Endodermal cell (in vitro differentiated cells): ENCODE results near the gene BUB1B. TPM values are rescaled to one million over a fixed set of nuclear protein-coding genes. Genes with fewer than 3 reads are reported as not detected.
"Not testable (repeated sequence)": the region's sequence is repeated elsewhere in the genome, so short reads cannot be mapped to it uniquely, and the experiment has no call there.

Experiments used
- DNase-seq: peaks from one replicate; pipeline ENCODE4 v3.0.0-alpha.2; 2017
- H3K27ac ChIP-seq: 2 replicates; pipeline ENCODE4 v1.5.1; 2013; ENCODE audit warnings: mild to moderate bottlenecking, low read depth, low read length, moderate library complexity
- H3K27me3 ChIP-seq: 2 replicates; pipeline ENCODE4 v1.6.1; 2013; ENCODE audit warnings: mild to moderate bottlenecking, low read length, moderate library complexity; ENCODE audit not compliant: insufficient read depth, control insufficient read depth, poor library complexity, severe bottlenecking
- H3K36me3 ChIP-seq: 2 replicates; pipeline ENCODE4 v1.7.0; 2013; ENCODE audit warnings: mild to moderate bottlenecking, low read length, moderate library complexity; ENCODE audit not compliant: control insufficient read depth, insufficient read depth
- H3K4me1 ChIP-seq: one replicate; pipeline ENCODE4 v1.7.0; 2013; ENCODE audit warnings: low read length; ENCODE audit not compliant: control insufficient read depth, insufficient read depth
- H3K4me3 ChIP-seq: 2 replicates; pipeline ENCODE4 v1.5.1; 2013; ENCODE audit warnings: mild to moderate bottlenecking, low read length, moderate library complexity
- H3K9ac ChIP-seq: 2 replicates; pipeline ENCODE4 v1.6.1; 2013; ENCODE audit warnings: mild to moderate bottlenecking, low read length, moderate library complexity; ENCODE audit not compliant: poor library complexity, severe bottlenecking; ENCODE audit errors: extremely low read depth
- H3K9me3 ChIP-seq: 2 replicates; pipeline ENCODE4 v1.6.1; 2013; ENCODE audit warnings: mild to moderate bottlenecking, low read length, moderate library complexity; ENCODE audit not compliant: control insufficient read depth
- H3K27ac Mint-ChIP-seq: 2 replicates; pipeline ENCODE4 v1.8.0; 2020; ENCODE audit warnings: mixed read lengths
- H3K27me3 Mint-ChIP-seq: 2 replicates; pipeline ENCODE4 v1.8.0; 2021; ENCODE audit warnings: mild to moderate bottlenecking, mixed read lengths; ENCODE audit not compliant: insufficient read depth
- H3K36me3 Mint-ChIP-seq: 2 replicates; pipeline ENCODE4 v1.8.0; 2020; ENCODE audit warnings: low read depth, mixed read lengths
- H3K4me1 Mint-ChIP-seq: 2 replicates; pipeline ENCODE4 v1.8.0; 2020; ENCODE audit warnings: mixed read lengths
- H3K4me3 Mint-ChIP-seq: 2 replicates; pipeline ENCODE4 v1.8.0; 2020; ENCODE audit warnings: mild to moderate bottlenecking, moderate library complexity, mixed read lengths
- H3K9me3 Mint-ChIP-seq: 2 replicates; pipeline ENCODE4 v1.8.0; 2020; ENCODE audit warnings: mild to moderate bottlenecking, mixed read lengths
- WGBS, 2 experiments: methylation state at CpG; one replicate each; pipeline versions ENCODE4 v1.1.5 to v1.1.7; 2013; ENCODE audit warnings: missing lambda C conversion rate in 2 of 2, mixed read lengths in 1 of 2; ENCODE audit not compliant: insufficient coverage in 1 of 2, insufficient read length in 1 of 2; 5-methylcytosine and 5-hydroxymethylcytosine counted together
- total RNA-seq, 2 donors: library from RNA; stranded (reverse); fragmentation: NEBNext Ultra II Directional in 1 of 2; extraction: Animal tissue kit (Norgen Biotek cat#: 25700) in 1 of 2; gene quantifications; 2 replicates in 1 of 2; 3 replicates in 1 of 2; pipeline ENCODE4 v1.2.1, GENCODE V29; 2021
- TF ChIP-seq, protein P1 (sequence below): fragments of 200-600 bp; sonication (generic); conservative IDR thresholded peaks from 2 replicates; pipeline ENCODE4 v1.5.0; 2021; ENCODE audit warnings: antibody characterized with exemption, mild to moderate bottlenecking

BUB1B gene
- total RNA-seq, 2 donors from 2014 or later, result 58.6 to 108 TPM

GRCh38 chr15:40161693-40162391, 973 bp downstream of the BUB1B start:
- TF ChIP-seq, protein P1, sequence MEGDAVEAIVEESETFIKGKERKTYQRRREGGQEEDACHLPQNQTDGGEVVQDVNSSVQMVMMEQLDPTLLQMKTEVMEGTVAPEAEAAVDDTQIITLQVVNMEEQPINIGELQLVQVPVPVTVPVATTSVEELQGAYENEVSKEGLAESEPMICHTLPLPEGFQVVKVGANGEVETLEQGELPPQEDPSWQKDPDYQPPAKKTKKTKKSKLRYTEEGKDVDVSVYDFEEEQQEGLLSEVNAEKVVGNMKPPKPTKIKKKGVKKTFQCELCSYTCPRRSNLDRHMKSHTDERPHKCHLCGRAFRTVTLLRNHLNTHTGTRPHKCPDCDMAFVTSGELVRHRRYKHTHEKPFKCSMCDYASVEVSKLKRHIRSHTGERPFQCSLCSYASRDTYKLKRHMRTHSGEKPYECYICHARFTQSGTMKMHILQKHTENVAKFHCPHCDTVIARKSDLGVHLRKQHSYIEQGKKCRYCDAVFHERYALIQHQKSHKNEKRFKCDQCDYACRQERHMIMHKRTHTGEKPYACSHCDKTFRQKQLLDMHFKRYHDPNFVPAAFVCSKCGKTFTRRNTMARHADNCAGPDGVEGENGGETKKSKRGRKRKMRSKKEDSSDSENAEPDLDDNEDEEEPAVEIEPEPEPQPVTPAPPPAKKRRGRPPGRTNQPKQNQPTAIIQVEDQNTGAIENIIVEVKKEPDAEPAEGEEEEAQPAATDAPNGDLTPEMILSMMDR, result no peak
- Mint-ChIP-seq H3K4me3 (no peak overlapping the region), H3K4me1 (peaks cover 3% of the 10 kb centered on the region), H3K36me3 (peaks cover 24% of the 10 kb centered on the region), H3K9me3 (no peaks in the 10 kb centered on the region), H3K27me3 (no peaks in the 10 kb centered on the region), H3K27ac (no peak overlapping the region)
- peaks cover 4% of the 10 kb centered on the region for H3K4me1 ChIP-seq
- peak overlapping the region; percentile 99 for H3K4me3 ChIP-seq
- no peaks in the 10 kb centered on the region for H3K27me3 ChIP-seq
- peak overlapping the region; percentile 86 for H3K9ac ChIP-seq
- H3K36me3 ChIP-seq, result peaks cover 30% of the 10 kb centered on the region
- WGBS, 2 experiments, result 0 to 10% methylated on average over 1 to 2 of the region's 2 CpGs
- no peak overlapping the region for H3K27ac ChIP-seq
- no peaks in the 10 kb centered on the region for H3K9me3 ChIP-seq
- no peak for DNase-seq

DNA sequence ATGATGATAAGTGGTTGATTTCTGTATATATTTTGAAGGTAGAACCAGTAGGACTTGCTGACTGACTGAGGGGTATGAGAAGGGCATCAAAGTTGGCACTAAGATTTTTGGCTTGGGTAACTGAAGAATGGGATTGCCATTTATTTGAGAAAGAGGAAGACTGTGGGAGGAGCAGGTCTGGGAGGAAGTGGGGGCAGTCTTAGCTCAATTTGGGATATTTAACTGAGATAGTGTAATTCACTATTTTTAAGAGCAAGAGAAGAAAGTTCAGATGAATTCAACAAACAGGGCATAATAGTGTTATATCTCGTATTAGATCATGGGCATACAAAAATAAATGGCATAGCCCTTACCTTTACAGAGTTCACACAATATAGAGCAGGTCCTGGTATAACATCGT, 1.7 kb downstream of the BUB1B start:
- H3K4me1 ChIP-seq, result peaks cover 4% of the 10 kb centered on the region
- TF ChIP-seq, protein P1, result no peak
- no peak for DNase-seq
- H3K9me3 Mint-ChIP-seq, result no peaks in the 10 kb centered on the region
- H3K4me3 ChIP-seq, result peak overlapping the region; percentile 99
- H3K27ac Mint-ChIP-seq, result no peak overlapping the region
- H3K36me3 Mint-ChIP-seq, result peaks cover 26% of the 10 kb centered on the region
- H3K27me3 ChIP-seq, result no peaks in the 10 kb centered on the region
- no peaks in the 10 kb centered on the region for H3K27me3 Mint-ChIP-seq
- no peak overlapping the region for H3K4me3 Mint-ChIP-seq
- 73% methylated on average over 2 of the region's 2 CpGs; no CpG with 5 or more reads in 1 of the 2 experiments for WGBS, 2 experiments
- peaks cover 34% of the 10 kb centered on the region for H3K36me3 ChIP-seq
- peaks cover 3% of the 10 kb centered on the region for H3K4me1 Mint-ChIP-seq
- H3K9me3 ChIP-seq, result no peaks in the 10 kb centered on the region
- H3K27ac ChIP-seq, result no peak overlapping the region
- H3K9ac ChIP-seq, result no peak overlapping the region

DNA sequence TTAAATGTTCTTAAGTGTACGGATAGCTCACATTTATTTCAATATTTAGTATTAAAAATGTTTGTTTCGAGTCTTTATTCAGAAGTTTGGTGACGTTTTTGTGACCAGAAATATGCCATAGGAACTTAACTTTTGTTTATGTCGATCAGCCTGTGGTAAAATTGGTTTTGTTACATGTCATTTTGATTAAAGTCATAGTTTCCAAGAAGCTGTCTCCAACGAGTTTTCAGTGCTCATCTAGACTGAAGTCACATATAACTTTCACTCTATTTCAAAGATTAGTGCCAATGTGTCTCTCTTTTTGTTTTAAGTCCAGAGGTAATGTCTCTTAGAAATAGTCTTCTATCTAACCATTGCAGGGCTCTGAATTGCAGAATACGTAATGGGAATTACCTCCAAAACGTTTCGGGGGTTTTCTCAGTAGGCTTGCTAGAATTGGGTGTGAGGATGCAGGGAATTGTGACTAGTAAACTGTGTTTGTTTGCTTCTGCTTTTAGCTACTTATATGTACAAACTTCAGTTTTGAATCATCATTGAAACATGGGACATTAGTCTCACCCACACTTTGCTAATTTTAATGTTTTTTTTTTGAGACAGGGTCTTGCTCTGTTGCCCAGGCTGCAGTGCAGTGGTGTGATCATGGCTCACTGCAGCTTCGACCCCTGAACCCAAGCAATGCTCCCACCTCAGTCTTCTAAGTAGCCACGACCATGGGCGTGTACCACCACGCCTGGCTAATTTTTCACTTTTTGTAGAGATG, 3.0 kb downstream of the BUB1B start:
- Mint-ChIP-seq H3K36me3 (peaks cover 33% of the 10 kb centered on the region), H3K4me1 (peaks cover 3% of the 10 kb centered on the region), H3K27me3 (no peaks in the 10 kb centered on the region), H3K9me3 (no peaks in the 10 kb centered on the region), H3K27ac (no peak overlapping the region), H3K4me3 (no peak overlapping the region)
- Histone ChIP-seq H3K27me3 (no peaks in the 10 kb centered on the region), H3K4me1 (peaks cover 4% of the 10 kb centered on the region), H3K9me3 (no peaks in the 10 kb centered on the region), H3K27ac (no peak overlapping the region), H3K4me3 (peak overlapping the region; percentile 99), H3K36me3 (peaks cover 43% of the 10 kb centered on the region), H3K9ac (no peak overlapping the region)
- TF ChIP-seq, protein P1, result no peak
- no peak for DNase-seq
- 94 to 95% methylated on average over 3 to 12 of the region's 12 CpGs for WGBS, 2 experiments

GRCh38 chr15:40167374-40167773, 6.5 kb downstream of the BUB1B start:
- not testable (repeated sequence) for H3K9ac ChIP-seq, H3K4me1 Mint-ChIP-seq, H3K27me3 ChIP-seq, H3K4me3 ChIP-seq, H3K4me1 ChIP-seq, H3K9me3 ChIP-seq, DNase-seq, H3K27ac ChIP-seq, H3K4me3 Mint-ChIP-seq, H3K9me3 Mint-ChIP-seq, H3K27ac Mint-ChIP-seq, H3K27me3 Mint-ChIP-seq
- 99% methylated on average over 10 of the region's 10 CpGs; no CpG with 5 or more reads in 1 of the 2 experiments for WGBS, 2 experiments
- H3K36me3 ChIP-seq, result peaks cover 74% of the 10 kb centered on the region
- peaks cover 52% of the 10 kb centered on the region for H3K36me3 Mint-ChIP-seq
